AML-193 (cell line): ENCODE results near the gene NARF.
A peak's percentile ranks its signal among the peaks of the same experiment; 100 is the strongest.
"Not testable (repeated sequence)": the region's sequence is repeated elsewhere in the genome, so short reads cannot be mapped to it uniquely, and the experiment has no call there.

Experiments used
- DNase-seq, 2 experiments: peaks; one replicate each; lab custom pipeline; 2025; lab: John Stamatoyannopoulos, UW

Gene NARF

GRCh38 chr17:82446124-82446523, 12.4 kb upstream of the NARF start:
- DNase-seq: no peak

- no peak for DNase-seq
Measured at GRCh38 chr17:82446649-82447048, 11.9 kb upstream of the NARF start.

GRCh38 chr17:82447876-82448275, 10.7 kb upstream of the NARF start:
- DNase-seq: no peak

- DNase-seq: peak in 1 of 2 experiments; percentile 9
Measured at GRCh38 chr17:82449131-82449882, 9.2 kb upstream of the NARF start.

GRCh38 chr17:82449883-82450356, 8.6 kb upstream of the NARF start:
- DNase-seq: no peak

- peak; percentile 89 to 95 for DNase-seq
Measured at GRCh38 chr17:82450357-82451106, 8.0 kb upstream of the NARF start, which contains the start of gene CYBC1. TSS of gene CYBC1 (minus strand) at chr17:82450752. CDS start at chr17:82449254, 1,498 bp downstream.

GRCh38 chr17:82452162-82452561, 6.4 kb upstream of the NARF start:
- DNase-seq: no peak

- DNase-seq: not testable (repeated sequence)
Measured at GRCh38 chr17:82453151-82453550, 5.4 kb upstream of the NARF start.

- not testable (repeated sequence) for DNase-seq
Measured at GRCh38 chr17:82453706-82454105, 4.8 kb upstream of the NARF start.

- DNase-seq: no peak
Measured at GRCh38 chr17:82457073-82457928, 1.2 kb upstream of the NARF start.

GRCh38 chr17:82457929-82458178, 687 bp upstream of the NARF start:
- peak; percentile 93 to 94 for DNase-seq

- peak; percentile 38 to 45 for DNase-seq
Measured at GRCh38 chr17:82458885-82459424, 414 bp downstream of the NARF start.

GRCh38 chr17:82459936-82460335, 1.4 kb downstream of the NARF start:
- DNase-seq: not testable (repeated sequence)

- DNase-seq: no peak
Measured at GRCh38 chr17:82461827-82462524, 3.4 kb downstream of the NARF start.

- no peak for DNase-seq
Measured at GRCh38 chr17:82463391-82463790, 4.8 kb downstream of the NARF start.

- DNase-seq: no peak
Measured at GRCh38 chr17:82463925-82464566, 5.5 kb downstream of the NARF start.

GRCh38 chr17:82464567-82464929, 6.0 kb downstream of the NARF start:
- DNase-seq: no peak

- no peak for DNase-seq
Measured at GRCh38 chr17:82465023-82465603, 6.6 kb downstream of the NARF start.

GRCh38 chr17:82468692-82469091, 10.2 kb downstream of the NARF start:
- no peak for DNase-seq

- no peak for DNase-seq
Measured at GRCh38 chr17:82470065-82470464, 11.5 kb downstream of the NARF start.
